Smooth muscle cell (in vitro differentiated cells): ENCODE data around the gene XXYLT1. TPM values are rescaled to one million over a fixed set of nuclear protein-coding genes. Genes with fewer than 3 reads are reported as not detected.

Source experiments
- DNase-seq: peaks from one replicate; lab custom pipeline; 2025; ENCODE audit not compliant: unreplicated experiment; lab: John Stamatoyannopoulos, UW
- H2AFZ ChIP-seq: fragments of 200-600 bp; sonication (generic); 2 replicates; pipeline ENCODE4 v1.6.0; 2016; ENCODE audit warnings: antibody characterized with exemption, low read depth, mild to moderate bottlenecking
- H3F3A ChIP-seq: fragments of 200-600 bp; sonication (generic); 2 replicates; pipeline ENCODE4 v1.6.0; 2017; ENCODE audit warnings: antibody characterized with exemption, low read depth
- H3K27ac ChIP-seq: fragments of 200-600 bp; sonication (generic); 2 replicates; pipeline ENCODE4 v1.5.1; 2016; ENCODE audit warnings: low read depth, mild to moderate bottlenecking
- H3K27me3 ChIP-seq: fragments of 200-600 bp; sonication (generic); 2 replicates; pipeline ENCODE4 v1.6.1; 2016; ENCODE audit warnings: low read depth, mild to moderate bottlenecking
- H3K36me3 ChIP-seq: fragments of 200-600 bp; sonication (generic); 2 replicates; pipeline ENCODE4 v1.5.1; 2016; ENCODE audit warnings: low read depth
- H3K4me1 ChIP-seq: fragments of 200-600 bp; sonication (generic); 2 replicates; pipeline ENCODE4 v1.5.1; 2016; ENCODE audit warnings: low read depth
- H3K4me2 ChIP-seq: fragments of 200-600 bp; sonication (generic); 2 replicates; pipeline ENCODE4 v1.6.0; 2016; ENCODE audit warnings: mild to moderate bottlenecking
- H3K4me3 ChIP-seq: fragments of 200-600 bp; sonication (generic); 2 replicates; pipeline ENCODE4 v1.5.1; 2016; ENCODE audit warnings: mild to moderate bottlenecking
- H3K79me2 ChIP-seq: fragments of 200-600 bp; sonication (generic); 2 replicates; pipeline ENCODE4 v1.6.0; 2016; ENCODE audit warnings: low read depth, mild to moderate bottlenecking
- H3K9ac ChIP-seq: fragments of 200-600 bp; sonication (generic); 2 replicates; pipeline ENCODE4 v1.6.0; 2016; ENCODE audit warnings: low read depth
- H3K9me3 ChIP-seq: fragments of 200-600 bp; sonication (generic); replicated peaks from 2 replicates; pipeline ENCODE4 v1.5.1; 2016; ENCODE audit warnings: low read depth
- H4K20me1 ChIP-seq: fragments of 200-600 bp; sonication (generic); 2 replicates; pipeline ENCODE4 v1.6.0; 2016; ENCODE audit warnings: low read depth
- CTCF ChIP-seq: fragments of 200-600 bp; sonication (generic); IDR thresholded peaks from 2 replicates; pipeline ENCODE4 v1.5.1; 2017; ENCODE audit warnings: borderline replicate concordance, mild to moderate bottlenecking, antibody characterized with exemption; ENCODE audit not compliant: insufficient read depth, poor library complexity, severe bottlenecking
- WGBS: methylation state at CpG from one replicate; pipeline ENCODE4 v1.1.7; 2016; ENCODE audit warnings: low lambda C conversion rate; 5-methylcytosine and 5-hydroxymethylcytosine counted together
- polyA plus RNA-seq: library from polyadenylated mRNA; unstranded; fragments of >200 nt; fragmentation: Nextera tagmentation; extraction: Ambion mirVana; gene quantifications from 2 replicates; pipeline ENCODE4 v1.2.1, GENCODE V29; 2016
- total RNA-seq: library from RNA; depleted of rRNA; stranded (reverse); fragments of >200 nt; gene quantifications from 2 replicates; pipeline ENCODE4 v1.2.3, GENCODE V29; 2014

XXYLT1 gene
- total and polyA plus RNA-seq, 2 experiments from 2014 or later = 22.2 to 35.4 TPM

GRCh38 chr3:195285372-195285771, 14.4 kb upstream of the XXYLT1 start:
- 76% methylated on average over 3 of the region's 3 CpGs for WGBS
- Histone ChIP-seq H3K9ac (no peak overlapping the region), H3K79me2 (no peaks in the 10 kb centered on the region), H3K27ac (no peak overlapping the region), H2AFZ (no peak overlapping the region), H3F3A (no peaks in the 10 kb centered on the region), H4K20me1 (no peaks in the 10 kb centered on the region), H3K4me1 (no peaks in the 10 kb centered on the region), H3K4me2 (no peak overlapping the region), H3K9me3 (no peaks in the 10 kb centered on the region), H3K27me3 (no peaks in the 10 kb centered on the region), H3K36me3 (no peaks in the 10 kb centered on the region), H3K4me3 (no peak overlapping the region)
- TF ChIP-seq CTCF = no peak
- DNase-seq = no peak

- no peaks in the 10 kb centered on the region for H4K20me1 ChIP-seq
- DNase-seq = no peak
- H3K4me2 ChIP-seq = no peak overlapping the region
- no peaks in the 10 kb centered on the region for H3K36me3 ChIP-seq
- no peak overlapping the region for H3K27ac ChIP-seq
- H3F3A ChIP-seq = no peaks in the 10 kb centered on the region
- H3K79me2 ChIP-seq = no peaks in the 10 kb centered on the region
- no peaks in the 10 kb centered on the region for H3K4me1 ChIP-seq
- WGBS = 94% methylated on average over 3 of the region's 3 CpGs
- H2AFZ ChIP-seq = no peak overlapping the region
- H3K27me3 ChIP-seq = no peaks in the 10 kb centered on the region
- H3K9ac ChIP-seq = no peak overlapping the region
- H3K9me3 ChIP-seq = no peaks in the 10 kb centered on the region
- no peak overlapping the region for H3K4me3 ChIP-seq
- no peak for TF ChIP-seq CTCF
These were observed 13.9 kb upstream of the XXYLT1 start for GRCh38 chr3:195284842-195285241.

- no peaks in the 10 kb centered on the region for H4K20me1 ChIP-seq
- no peaks in the 10 kb centered on the region for H3K27me3 ChIP-seq
- H2AFZ ChIP-seq = no peak overlapping the region
- no peak overlapping the region for H3K9ac ChIP-seq
- no peak for DNase-seq
- H3K4me2 ChIP-seq = no peak overlapping the region
- no peaks in the 10 kb centered on the region for H3F3A ChIP-seq
- H3K4me3 ChIP-seq = no peak overlapping the region
- H3K9me3 ChIP-seq = no peaks in the 10 kb centered on the region
- no peaks in the 10 kb centered on the region for H3K79me2 ChIP-seq
- WGBS = 80% methylated on average over 8 of the region's 8 CpGs
- TF ChIP-seq CTCF = no peak
- no peak overlapping the region for H3K27ac ChIP-seq
- no peaks in the 10 kb centered on the region for H3K36me3 ChIP-seq
- H3K4me1 ChIP-seq = no peaks in the 10 kb centered on the region
These were observed 12.0 kb upstream of the XXYLT1 start for GRCh38 chr3:195282961-195283360.

GRCh38 chr3:195274259-195274966, 3.5 kb upstream of the XXYLT1 start:
- Histone ChIP-seq H3K4me2 (no peak overlapping the region), H3K4me3 (no peak overlapping the region), H3K4me1 (peaks cover 8% of the 10 kb centered on the region), H3K9ac (no peak overlapping the region), H4K20me1 (peaks cover 5% of the 10 kb centered on the region), H2AFZ (no peak overlapping the region), H3K27ac (no peak overlapping the region), H3K36me3 (no peaks in the 10 kb centered on the region), H3K9me3 (no peaks in the 10 kb centered on the region), H3F3A (no peaks in the 10 kb centered on the region), H3K27me3 (no peaks in the 10 kb centered on the region), H3K79me2 (peaks cover 7% of the 10 kb centered on the region)
- no peak for DNase-seq
- WGBS = 55% methylated on average over 1 of the region's 1 CpG
- TF ChIP-seq CTCF = no peak
